OCI-LY1 (cell line): Measurements from ENCODE around the gene EIF4ENIF1.
"Not testable (repeated sequence)": the region's sequence is repeated elsewhere in the genome, so short reads cannot be mapped to it uniquely, and the experiment has no call there.

ENCODE experiments used
- H2AFZ ChIP-seq: fragments of 200-600 bp; sonication (generic), shearing (Covaris generic); 2 replicates; pipeline ENCODE4 v1.6.0; 2014; ENCODE audit warnings: antibody characterized with exemption, mild to moderate bottlenecking, low read length
- H3F3A ChIP-seq: fragments of 200-600 bp; sonication (generic), shearing (Covaris generic); 2 replicates; pipeline ENCODE4 v1.6.0; 2014; ENCODE audit warnings: mild to moderate bottlenecking, antibody characterized with exemption, low read length, moderate library complexity; ENCODE audit not compliant: insufficient read depth
- H3K27ac ChIP-seq: fragments of 200-600 bp; sonication (generic); 2 replicates; pipeline ENCODE4 v1.5.1; 2014; ENCODE audit warnings: low read length, mixed run types, mild to moderate bottlenecking, low read depth; ENCODE audit not compliant: poor library complexity, severe bottlenecking
- H3K27me3 ChIP-seq: fragments of 200-600 bp; sonication (generic); 2 replicates; pipeline ENCODE4 v1.6.0; 2014; ENCODE audit warnings: antibody characterized with exemption, mild to moderate bottlenecking, low read length, moderate library complexity; ENCODE audit not compliant: insufficient read depth
- H3K36me3 ChIP-seq: fragments of 200-600 bp; sonication (generic); 2 replicates; pipeline ENCODE4 v1.6.1; 2014; ENCODE audit warnings: mild to moderate bottlenecking, antibody characterized with exemption, low read length, moderate library complexity, mixed read lengths; ENCODE audit not compliant: insufficient read depth
- H3K4me1 ChIP-seq: fragments of 200-600 bp; sonication (generic); 2 replicates; pipeline ENCODE4 v1.5.1; 2014; ENCODE audit warnings: mild to moderate bottlenecking, low read length, moderate library complexity; ENCODE audit not compliant: insufficient read depth, severe bottlenecking
- H3K4me2 ChIP-seq: fragments of 200-600 bp; sonication (generic), shearing (Covaris generic); 2 replicates; pipeline ENCODE4 v1.6.1; 2014; ENCODE audit warnings: low read length
- H3K4me3 ChIP-seq: fragments of 200-600 bp; sonication (generic); 2 replicates; pipeline ENCODE4 v1.5.1; 2014; ENCODE audit warnings: low read length, low read depth, mild to moderate bottlenecking, mixed read lengths; ENCODE audit not compliant: poor library complexity, severe bottlenecking
- H3K79me2 ChIP-seq: fragments of 200-600 bp; shearing (Covaris generic); 2 replicates; pipeline ENCODE4 v1.6.1; 2016; ENCODE audit warnings: mixed run types, low read length, mixed read lengths; ENCODE audit not compliant: insufficient read depth
- H3K9ac ChIP-seq: fragments of 200-600 bp; sonication (generic), shearing (Covaris generic); 2 replicates; pipeline ENCODE4 v1.6.1; 2014; ENCODE audit warnings: mild to moderate bottlenecking, low read length, mixed read lengths
- H3K9me2 ChIP-seq: fragments of 200-600 bp; sonication (generic), shearing (Covaris generic); 2 replicates; pipeline ENCODE4 v1.6.1; 2014; ENCODE audit warnings: low read depth, mild to moderate bottlenecking, low read length, mixed read lengths
- H3K9me3 ChIP-seq: fragments of 200-600 bp; shearing (Covaris generic); 2 replicates; pipeline ENCODE4 v1.6.1; 2014; ENCODE audit warnings: low read length, mixed read lengths
- H4K20me1 ChIP-seq: fragments of 200-600 bp; sonication (generic), shearing (Covaris generic); 2 replicates; pipeline ENCODE4 v1.6.0; 2016; ENCODE audit warnings: mild to moderate bottlenecking, low read length; ENCODE audit not compliant: insufficient read depth
- CTCF ChIP-seq: fragments of 200-600 bp; sonication (generic), shearing (Covaris generic); IDR thresholded peaks from 2 replicates; pipeline ENCODE4 v1.5.1; 2017; ENCODE audit warnings: mild to moderate bottlenecking, antibody characterized with exemption, low read length, moderate library complexity, mixed read lengths
- EZH2 ChIP-seq: fragments of 200-600 bp; sonication (generic), shearing (Covaris generic); IDR thresholded peaks from 2 replicates; pipeline ENCODE4 v1.8.0; 2017; ENCODE audit warnings: borderline replicate concordance, mixed run types, mild to moderate bottlenecking, antibody characterized with exemption, low read length, moderate library complexity, mixed read lengths

Gene EIF4ENIF1

GRCh38 chr22:31486951-31487350 is 2.7 kb downstream of the EIF4ENIF1 start:
- Histone ChIP-seq H3K9me3 (no peaks in the 10 kb centered on the region), H3K79me2 (peaks cover 27% of the 10 kb centered on the region), H3K4me1 (peaks cover 28% of the 10 kb centered on the region), H3K27me3 (no peaks in the 10 kb centered on the region), H2AFZ (no peak overlapping the region), H3K9ac (no peak overlapping the region), H3K9me2 (no peaks in the 10 kb centered on the region), H3K36me3 (peaks cover 57% of the 10 kb centered on the region), H3F3A (peaks cover 4% of the 10 kb centered on the region; the same call in 1 of the 2 replicates), H4K20me1 (no peaks in the 10 kb centered on the region), H3K4me2 (no peak overlapping the region), H3K4me3 (no peak overlapping the region), H3K27ac (no peak overlapping the region)
- TF ChIP-seq EZH2, result no peak

DNA sequence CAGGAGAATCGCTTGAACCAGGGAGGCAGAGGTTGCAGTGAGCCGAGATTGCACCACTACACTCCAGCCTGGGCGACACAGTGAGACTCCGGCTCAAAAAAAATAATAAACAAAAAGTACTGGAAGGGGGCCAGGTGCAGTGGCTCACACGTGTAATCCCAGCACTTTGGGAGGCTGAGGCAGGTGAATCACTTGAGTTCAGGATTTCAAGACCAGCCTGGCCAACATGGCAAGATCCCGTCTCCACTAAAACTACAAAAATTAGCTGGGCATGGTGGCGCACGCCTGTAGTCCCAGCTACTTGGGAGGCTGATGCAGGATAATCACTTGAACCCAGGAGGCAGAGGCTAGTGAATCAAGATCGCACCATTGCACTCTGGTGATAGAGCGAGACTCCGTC is 3.3 kb downstream of the EIF4ENIF1 start:
- H3F3A ChIP-seq, H4K20me1 ChIP-seq, H3K9me3 ChIP-seq, H3K9ac ChIP-seq, H3K27ac ChIP-seq, H3K4me2 ChIP-seq, H3K4me3 ChIP-seq, H3K27me3 ChIP-seq, H3K9me2 ChIP-seq, H2AFZ ChIP-seq: not testable (repeated sequence)
- Histone ChIP-seq H3K36me3 (peaks cover 63% of the 10 kb centered on the region), H3K79me2 (peaks cover 27% of the 10 kb centered on the region), H3K4me1 (peaks cover 22% of the 10 kb centered on the region)

GRCh38 chr22:31482470-31482869 is 7.2 kb downstream of the EIF4ENIF1 start:
- not testable (repeated sequence) for H3K27me3 ChIP-seq, H4K20me1 ChIP-seq, H2AFZ ChIP-seq, H3F3A ChIP-seq, H3K9ac ChIP-seq, H3K4me3 ChIP-seq, H3K9me2 ChIP-seq, H3K4me1 ChIP-seq, H3K27ac ChIP-seq, H3K9me3 ChIP-seq, H3K4me2 ChIP-seq
- H3K36me3 ChIP-seq, result peaks cover 89% of the 10 kb centered on the region
- H3K79me2 ChIP-seq, result peaks cover 26% of the 10 kb centered on the region

GRCh38 chr22:31481129-31481528 is 8.5 kb downstream of the EIF4ENIF1 start:
- no peak overlapping the region for H3K27ac ChIP-seq
- no peak for TF ChIP-seq CTCF
- TF ChIP-seq EZH2, result no peak
- peaks cover 26% of the 10 kb centered on the region for H3K79me2 ChIP-seq
- no peak overlapping the region for H3K9ac ChIP-seq
- no peaks in the 10 kb centered on the region for H3K27me3 ChIP-seq
- H4K20me1 ChIP-seq, result no peaks in the 10 kb centered on the region
- H3K36me3 ChIP-seq, result peaks cover 91% of the 10 kb centered on the region
- H3K4me3 ChIP-seq, result no peak overlapping the region
- no peaks in the 10 kb centered on the region for H3K9me2 ChIP-seq
- no peak overlapping the region for H3K4me2 ChIP-seq
- no peaks in the 10 kb centered on the region for H3K9me3 ChIP-seq
- peaks cover 15% of the 10 kb centered on the region for H3K4me1 ChIP-seq
- H2AFZ ChIP-seq, result no peak overlapping the region
- H3F3A ChIP-seq, result no peaks in the 10 kb centered on the region

DNA sequence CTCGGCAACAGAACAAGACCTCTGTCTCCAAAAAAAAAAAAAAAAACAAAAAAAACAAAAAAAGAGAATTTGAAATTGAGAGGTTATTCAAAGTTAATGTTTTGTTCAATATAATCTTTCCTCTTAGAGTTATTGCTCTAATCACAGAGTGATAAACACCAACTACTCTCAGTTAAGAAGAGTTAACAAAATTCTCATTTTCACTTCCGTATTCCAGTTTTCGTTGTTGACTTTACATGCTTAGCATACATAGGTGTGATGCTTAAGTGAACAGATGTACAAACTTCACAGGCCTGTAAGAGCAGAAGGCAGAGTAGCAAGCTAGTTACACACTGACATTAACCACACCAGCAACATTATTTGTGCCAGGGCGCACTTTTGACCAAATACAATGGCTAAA is 12.3 kb downstream of the EIF4ENIF1 start:
- peak overlapping the region; percentile 45; the same call in 1 of the 2 replicates for H3K4me2 ChIP-seq
- peaks cover 26% of the 10 kb centered on the region for H3K79me2 ChIP-seq
- TF ChIP-seq CTCF, result no peak
- TF ChIP-seq EZH2, result no peak
- no peaks in the 10 kb centered on the region for H3K27me3 ChIP-seq
- peaks cover 80% of the 10 kb centered on the region for H3K36me3 ChIP-seq
- H3K9me2 ChIP-seq, result no peaks in the 10 kb centered on the region
- peaks cover 15% of the 10 kb centered on the region for H3K4me1 ChIP-seq
- H3K9me3 ChIP-seq, result no peaks in the 10 kb centered on the region
- H3K27ac ChIP-seq, result peak overlapping the region; percentile 81
- no peak overlapping the region for H2AFZ ChIP-seq
- no peak overlapping the region for H3K4me3 ChIP-seq
- H3F3A ChIP-seq, result no peaks in the 10 kb centered on the region
- no peaks in the 10 kb centered on the region for H4K20me1 ChIP-seq
- H3K9ac ChIP-seq, result peak overlapping the region; percentile 27; the same call in 1 of the 2 replicates
